ENCODE measurements around the gene TMEM229B. TPM values are rescaled to one million over a fixed set of nuclear protein-coding genes. Genes with fewer than 3 reads are reported as not detected.

The TMEM229B gene
- polyA plus RNA-seq, 3 donors: 10.2 to 18.7 (median 17.3) TPM

GRCh38 chr14:67491285-67491684 lies 2.8 kb upstream of the TMEM229B start:
- WGBS (ENCODE audit: insufficient coverage): 100% methylated on average over 3 of the region's 3 CpGs
- H3K4me2 ChIP-seq (replicated peaks; ENCODE audit: extremely low read depth, low read length, poor library complexity, severe bottlenecking): no peak overlapping the region
- Mint-ChIP-seq H3K4me3 (no peak overlapping the region), H3K27me3 (ENCODE audit: low read depth in 3 of 3) (peaks cover 0 to 3% (median 2%) of the 10 kb centered on the region in 3 donors), H3K4me1 (peaks cover 54% of the 10 kb centered on the region), H3K27ac (no peak overlapping the region), H3K36me3 (peaks cover 10 to 20% of the 10 kb centered on the region in 2 donors), H3K9me3 (peaks cover 2 to 16% (median 14%) of the 10 kb centered on the region in 7 donors)
- no peak overlapping the region for H3K27ac ChIP-seq (ENCODE audit: low read depth in 1 of 2, low read length in 2 of 2)
- intact Hi-C loops (cut with micrococcal nuclease): no loop called here
- H3K36me3 ChIP-seq (replicated peaks in 1 of 2; ENCODE audit: control insufficient read depth in 1 of 2, insufficient read depth in 2 of 2, low read length in 2 of 2): peaks cover 5 to 11% of the 10 kb centered on the region in 2 donors
- no peak overlapping the region for H3K9ac ChIP-seq (ENCODE audit: insufficient read depth, low read length, poor library complexity, severe bottlenecking)
- peaks cover 3% of the 10 kb centered on the region for H3K79me2 ChIP-seq (ENCODE audit: insufficient read depth, low read length)
- H3K4me3 ChIP-seq (replicated peaks in 1 of 3; ENCODE audit: low read depth in 2 of 3, low read length in 3 of 3): no peak overlapping the region
- peaks cover 25 to 34% of the 10 kb centered on the region in 2 donors for H3K4me1 ChIP-seq (ENCODE audit: control insufficient read depth in 1 of 2, insufficient read depth in 2 of 2, low read length in 2 of 2)
- no peak overlapping the region for H2AFZ ChIP-seq (ENCODE audit: insufficient read depth, low read depth, low read length, poor library complexity, severe bottlenecking)
- H3K27me3 ChIP-seq (ENCODE audit: control insufficient read depth in 2 of 2, insufficient read depth in 2 of 2, low read length in 2 of 2): no peaks in the 10 kb centered on the region
- no peak for DNase-seq
- peaks cover 6 to 15% of the 10 kb centered on the region in 2 donors for H3K9me3 ChIP-seq (replicated peaks in 1 of 2; ENCODE audit: control insufficient read depth in 1 of 2, insufficient read depth in 1 of 2, low read length in 2 of 2)
- H4K20me1 ChIP-seq (ENCODE audit: insufficient read depth, low read length): no peaks in the 10 kb centered on the region
- TF ChIP-seq CTCF (IDR thresholded peaks at IDR 0.05): no peak

- Histone ChIP-seq H3K9ac (ENCODE audit: insufficient read depth, low read length, poor library complexity, severe bottlenecking) (no peak overlapping the region), H3K4me1 (ENCODE audit: control insufficient read depth in 1 of 2, insufficient read depth in 2 of 2, low read length in 2 of 2) (peaks cover 32 to 42% of the 10 kb centered on the region in 2 donors), H3K27me3 (ENCODE audit: control insufficient read depth in 2 of 2, insufficient read depth in 2 of 2, low read length in 2 of 2) (no peaks in the 10 kb centered on the region), H3K27ac (ENCODE audit: low read depth in 1 of 2, low read length in 2 of 2) (no peak overlapping the region), H3K4me3 (replicated peaks in 1 of 3; ENCODE audit: low read depth in 2 of 3, low read length in 3 of 3) (no peak overlapping the region), H3K9me3 (replicated peaks in 1 of 2; ENCODE audit: control insufficient read depth in 1 of 2, insufficient read depth in 1 of 2, low read length in 2 of 2) (peaks cover 6 to 15% of the 10 kb centered on the region in 2 donors), H3K36me3 (replicated peaks in 1 of 2; ENCODE audit: control insufficient read depth in 1 of 2, insufficient read depth in 2 of 2, low read length in 2 of 2) (peaks cover 10 to 22% of the 10 kb centered on the region in 2 donors), H3K79me2 (ENCODE audit: insufficient read depth, low read length) (peaks cover 3% of the 10 kb centered on the region), H4K20me1 (ENCODE audit: insufficient read depth, low read length) (no peaks in the 10 kb centered on the region), H2AFZ (ENCODE audit: insufficient read depth, low read depth, low read length, poor library complexity, severe bottlenecking) (peak overlapping the region; percentile 41), H3K4me2 (replicated peaks; ENCODE audit: extremely low read depth, low read length, poor library complexity, severe bottlenecking) (no peak overlapping the region)
- H3K27ac Mint-ChIP-seq: peak overlapping the region in 1 of 7 donors; percentile 17
- H3K9me3 Mint-ChIP-seq: peaks cover 2 to 16% (median 14%) of the 10 kb centered on the region in 7 donors
- H3K4me1 Mint-ChIP-seq: peaks cover 64% of the 10 kb centered on the region
- peaks cover 21 to 31% of the 10 kb centered on the region in 2 donors for H3K36me3 Mint-ChIP-seq
- H3K4me3 Mint-ChIP-seq: no peak overlapping the region
- H3K27me3 Mint-ChIP-seq (ENCODE audit: low read depth in 3 of 3): peaks cover 0 to 3% (median 2%) of the 10 kb centered on the region in 3 donors
- intact Hi-C loops (cut with micrococcal nuclease): no loop called here
- DNase-seq: no peak
- TF ChIP-seq CTCF (IDR thresholded peaks at IDR 0.05): no peak
- 56% methylated on average over 4 of the region's 4 CpGs for WGBS (ENCODE audit: insufficient coverage)
These were observed 1.7 kb upstream of the TMEM229B start for GRCh38 chr14:67490196-67490595.
